HG03460 (cell line): Measurements from ENCODE around the gene GORASP2.
A peak's percentile ranks its signal among the peaks of the same experiment; 100 is the strongest.

Source experiments
- ATAC-seq: cut with Tn5 transposase; IDR thresholded peaks from one replicate; pipeline ENCODE4 v1.9.1; 2021; ENCODE audit not compliant: unreplicated experiment

The GORASP2 gene

DNA sequence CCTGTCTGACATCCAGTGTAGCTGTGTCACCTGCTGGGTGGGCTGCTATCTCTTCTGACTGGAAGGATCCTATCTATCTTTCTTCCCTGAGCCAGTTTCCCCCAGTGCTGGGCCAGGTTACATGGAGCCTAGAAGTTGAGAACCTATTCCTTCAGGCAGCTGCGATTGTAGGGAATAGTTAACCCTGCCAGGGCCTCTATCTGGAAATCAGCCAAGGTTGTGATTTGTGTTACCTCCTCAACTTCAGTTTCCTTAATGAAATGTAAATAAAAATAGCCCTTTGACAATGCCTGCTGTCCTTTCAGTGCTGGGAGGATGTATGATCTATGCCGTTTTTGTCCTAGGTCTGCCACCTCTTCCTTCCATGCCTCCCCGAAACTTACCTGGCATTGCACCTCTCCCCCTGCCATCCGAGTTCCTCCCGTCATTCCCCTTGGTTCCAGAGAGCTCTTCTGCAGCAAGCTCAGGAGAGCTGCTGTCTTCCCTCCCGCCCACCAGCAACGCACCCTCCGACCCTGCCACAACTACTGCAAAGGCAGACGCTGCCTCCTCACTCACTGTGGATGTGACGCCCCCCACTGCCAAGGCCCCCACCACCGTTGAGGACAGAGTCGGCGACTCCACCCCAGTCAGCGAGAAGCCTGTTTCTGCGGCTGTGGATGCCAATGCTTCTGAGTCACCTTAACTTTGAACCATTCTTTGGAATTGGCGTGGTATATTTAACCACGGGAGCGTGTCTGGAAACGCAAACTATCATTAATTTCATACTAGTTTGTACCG is 36.6 kb downstream of the GORASP2 start:
- no peak for ATAC-seq

DNA sequence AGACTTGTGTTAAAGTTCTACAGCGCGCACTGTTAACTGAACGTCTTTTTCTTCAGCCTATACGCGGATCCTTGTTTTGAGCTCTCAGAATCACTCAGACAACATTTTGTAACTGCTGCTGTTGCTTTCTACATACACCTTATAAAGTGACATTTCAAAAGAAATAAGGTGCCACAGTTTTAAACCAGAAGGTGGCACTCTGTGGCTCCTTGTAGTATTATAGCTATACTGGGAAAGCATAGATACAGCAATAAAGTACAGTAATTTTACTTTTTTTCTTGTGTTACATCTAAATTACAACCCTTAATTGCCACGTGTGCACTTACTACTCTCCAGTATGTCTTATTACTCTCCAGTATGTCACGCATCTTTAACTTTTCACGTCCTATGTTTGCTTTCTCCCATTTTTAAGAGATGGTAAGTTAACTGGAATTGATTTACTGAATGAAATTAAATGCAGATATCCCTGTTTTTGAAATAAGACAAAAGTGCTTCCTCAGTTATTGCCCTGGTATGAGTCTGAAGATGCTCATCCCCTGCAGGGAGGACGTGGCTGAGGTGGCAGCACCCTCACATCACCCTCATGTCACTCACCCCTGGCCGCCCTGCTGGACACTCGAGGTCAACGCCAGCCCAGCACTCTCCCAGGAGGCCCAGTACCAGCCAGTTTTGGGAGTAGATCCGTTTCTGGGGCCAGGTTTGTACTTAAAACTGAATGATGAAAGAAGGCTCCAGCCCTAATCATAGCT is 37.8 kb downstream of the GORASP2 start:
- no peak for ATAC-seq

DNA sequence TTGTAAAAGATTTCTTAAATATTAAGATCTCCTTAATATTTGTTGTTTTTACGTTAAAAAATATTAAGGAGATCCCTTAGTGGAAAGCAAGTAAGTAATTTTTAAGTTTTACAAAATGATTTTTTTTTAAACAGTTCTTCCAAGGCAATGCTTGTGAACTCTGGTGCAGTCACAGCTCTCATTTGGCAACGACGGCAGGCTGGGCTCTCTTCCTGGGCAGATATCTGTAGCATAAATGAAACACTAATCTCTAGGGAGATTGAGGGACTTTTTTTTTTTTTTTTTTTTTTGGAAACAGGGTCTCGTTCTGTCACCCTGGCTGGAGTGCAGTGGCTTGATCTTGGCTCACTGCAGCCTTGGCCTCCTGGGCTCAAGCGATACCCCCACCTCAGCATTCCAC is 38.5 kb downstream of the GORASP2 start:
- ATAC-seq, result no peak

DNA sequence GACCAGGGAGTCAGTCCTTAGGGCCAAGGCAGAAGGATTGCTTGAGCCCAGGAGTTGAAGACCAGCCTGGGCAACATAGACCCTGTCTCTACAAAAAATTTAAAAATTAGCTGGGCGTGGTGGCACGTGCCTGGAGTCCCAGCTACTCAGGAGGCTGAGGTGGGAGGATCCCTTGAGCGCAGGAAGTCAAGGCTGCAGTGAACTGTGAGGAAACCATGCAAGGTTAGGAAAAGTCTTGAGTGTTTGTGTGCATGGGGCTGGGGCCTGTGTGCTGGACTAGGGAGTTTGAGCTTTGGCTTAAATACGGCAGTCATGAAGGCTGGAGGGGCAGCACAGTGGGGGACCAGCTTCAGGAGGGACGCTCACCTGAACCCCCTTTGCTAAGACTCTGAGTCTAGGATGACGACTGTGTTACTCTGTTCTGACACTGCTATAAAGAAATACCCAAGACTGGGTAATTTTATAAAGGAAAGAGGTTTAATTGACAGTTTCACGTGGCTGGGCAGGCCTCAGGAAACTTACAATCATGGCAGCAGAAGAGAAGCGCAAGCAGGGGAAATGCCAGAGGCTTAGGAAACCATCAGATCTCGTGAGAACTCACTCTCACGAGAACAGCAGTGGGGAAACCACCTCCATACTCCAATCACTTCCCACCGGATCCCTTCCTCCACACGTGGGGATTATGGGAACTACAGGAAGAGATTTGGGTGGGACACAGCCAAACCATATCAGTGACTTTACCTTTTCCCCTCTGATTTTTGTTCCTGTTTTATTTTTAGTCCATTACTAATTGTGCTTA is 39.4 kb downstream of the GORASP2 start:
- ATAC-seq, result no peak

DNA sequence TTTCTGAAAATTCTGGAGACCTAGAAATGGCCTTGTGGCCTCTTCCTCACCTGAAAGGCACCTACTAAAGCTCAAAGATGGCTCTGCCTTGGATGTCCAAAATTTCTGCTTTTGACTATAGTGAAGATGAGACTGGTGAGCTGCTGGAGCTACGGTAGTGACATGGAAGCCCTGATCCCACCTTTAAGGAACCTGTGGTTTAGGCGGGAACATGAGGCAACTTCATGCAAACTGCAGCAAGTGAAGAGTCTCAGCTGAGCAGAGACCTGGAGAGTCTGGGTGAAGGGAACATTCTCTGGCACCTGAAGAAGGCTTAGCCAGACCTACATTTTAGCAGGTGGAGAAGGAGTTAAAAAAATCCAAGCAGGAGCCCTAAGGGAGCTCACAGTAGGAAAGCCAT is 40.0 kb downstream of the GORASP2 start:
- ATAC-seq, result no peak

DNA sequence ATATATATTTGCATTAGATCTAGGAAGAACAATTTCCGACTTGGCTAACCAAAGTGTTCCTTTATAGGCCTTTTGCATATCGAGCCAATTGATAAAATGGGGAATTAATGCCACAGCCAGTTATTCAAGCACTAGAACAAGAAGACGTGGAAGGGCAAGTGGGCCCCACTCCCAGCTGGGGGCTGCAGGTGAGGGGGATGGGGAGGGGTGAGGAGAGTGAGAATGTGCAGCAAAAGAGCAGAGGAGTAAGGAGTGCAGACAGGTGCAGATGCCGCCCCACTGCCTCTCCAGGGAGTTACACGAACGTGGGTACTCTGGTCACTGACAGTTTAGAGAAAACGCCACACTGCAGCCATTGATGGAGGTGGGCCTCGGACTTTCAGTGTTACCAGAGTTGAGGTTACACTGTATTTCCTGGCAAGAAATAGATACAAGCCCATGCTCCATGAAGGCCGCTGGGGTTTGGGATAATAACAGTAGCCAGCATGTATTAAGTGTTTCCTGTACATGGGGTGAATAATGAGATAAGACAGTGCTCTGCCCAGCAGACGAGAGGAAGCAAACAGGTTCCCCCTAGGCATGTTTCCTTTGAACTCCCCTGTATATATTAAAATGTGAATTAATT is 40.9 kb downstream of the GORASP2 start:
- no peak for ATAC-seq

DNA sequence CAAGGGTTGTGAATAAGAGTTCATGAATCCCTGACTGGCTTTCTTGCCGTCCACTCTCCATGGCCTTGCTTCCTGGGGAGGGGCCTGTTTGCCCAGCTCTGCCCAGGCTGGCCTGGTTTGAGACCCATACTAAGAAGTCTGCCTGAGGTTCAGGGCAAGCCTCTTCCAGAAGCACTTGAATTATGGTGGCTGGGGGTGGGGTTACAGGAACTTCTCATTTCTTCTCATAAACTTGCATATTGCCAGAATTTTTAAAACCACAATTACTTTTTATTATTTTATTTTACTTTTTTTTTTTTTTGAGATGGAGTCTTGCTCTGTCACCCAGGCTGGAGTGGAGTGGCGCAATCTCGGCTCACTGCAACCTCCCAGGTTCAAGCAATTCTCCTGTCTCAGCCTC is 42.0 kb downstream of the GORASP2 start:
- no peak for ATAC-seq

DNA sequence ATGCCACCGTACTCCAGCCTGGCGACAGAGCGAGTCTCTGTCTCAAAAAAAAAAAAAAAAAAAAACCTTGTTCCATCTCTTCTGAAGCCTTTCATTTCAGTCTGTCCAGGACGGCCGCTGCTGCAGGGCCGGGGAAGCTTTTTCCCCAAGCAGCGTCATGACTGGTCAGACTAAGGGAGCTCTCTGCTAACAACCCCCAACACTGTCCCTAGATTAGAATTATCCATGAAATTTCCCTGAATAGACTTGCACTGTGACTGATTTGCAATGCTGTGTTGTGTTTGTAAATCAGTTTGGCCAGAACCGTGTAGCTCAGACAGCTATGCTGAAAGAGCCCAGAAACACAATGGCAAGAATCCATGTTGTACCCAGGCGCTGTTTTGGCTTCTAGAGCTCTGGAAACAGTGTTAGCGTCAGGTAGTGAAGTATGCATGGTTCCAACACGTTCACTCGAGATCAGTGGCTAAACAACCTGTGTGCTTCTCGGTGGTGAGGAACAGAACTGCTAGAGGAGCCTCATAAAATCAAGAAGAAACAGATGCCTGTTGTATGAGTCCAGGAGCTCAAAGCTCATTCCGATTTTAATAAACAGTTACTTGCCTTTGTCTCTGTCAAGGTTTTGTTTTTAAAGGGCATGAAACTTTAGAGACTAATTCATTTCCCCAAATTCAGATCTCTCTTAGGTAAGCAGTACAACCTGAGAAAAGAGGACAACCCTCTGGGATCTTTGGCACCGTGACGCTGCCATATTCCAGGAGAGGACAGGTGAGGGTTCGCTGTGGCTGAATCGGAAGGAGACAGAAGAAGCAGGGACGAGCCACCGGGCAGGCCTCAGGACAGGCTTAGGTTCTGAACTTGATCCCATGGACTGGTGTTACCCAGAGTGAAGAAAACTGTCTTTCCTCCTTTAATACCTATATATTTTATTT is 43.5 kb downstream of the GORASP2 start:
- no peak for ATAC-seq

DNA sequence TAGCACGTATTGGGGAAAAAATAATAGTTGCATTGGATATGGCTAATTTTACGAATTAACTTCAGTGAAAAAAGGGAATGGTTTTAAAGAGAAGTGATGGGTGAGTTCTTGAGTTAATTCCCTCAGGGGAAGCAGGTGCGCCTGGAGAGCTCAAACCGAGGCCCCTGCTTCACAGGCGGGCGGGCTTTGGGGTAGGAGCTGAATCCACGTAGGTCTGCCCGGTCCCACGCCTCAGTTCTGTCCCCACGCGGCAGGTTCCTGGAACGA is 44.1 kb downstream of the GORASP2 start:
- no peak for ATAC-seq

DNA sequence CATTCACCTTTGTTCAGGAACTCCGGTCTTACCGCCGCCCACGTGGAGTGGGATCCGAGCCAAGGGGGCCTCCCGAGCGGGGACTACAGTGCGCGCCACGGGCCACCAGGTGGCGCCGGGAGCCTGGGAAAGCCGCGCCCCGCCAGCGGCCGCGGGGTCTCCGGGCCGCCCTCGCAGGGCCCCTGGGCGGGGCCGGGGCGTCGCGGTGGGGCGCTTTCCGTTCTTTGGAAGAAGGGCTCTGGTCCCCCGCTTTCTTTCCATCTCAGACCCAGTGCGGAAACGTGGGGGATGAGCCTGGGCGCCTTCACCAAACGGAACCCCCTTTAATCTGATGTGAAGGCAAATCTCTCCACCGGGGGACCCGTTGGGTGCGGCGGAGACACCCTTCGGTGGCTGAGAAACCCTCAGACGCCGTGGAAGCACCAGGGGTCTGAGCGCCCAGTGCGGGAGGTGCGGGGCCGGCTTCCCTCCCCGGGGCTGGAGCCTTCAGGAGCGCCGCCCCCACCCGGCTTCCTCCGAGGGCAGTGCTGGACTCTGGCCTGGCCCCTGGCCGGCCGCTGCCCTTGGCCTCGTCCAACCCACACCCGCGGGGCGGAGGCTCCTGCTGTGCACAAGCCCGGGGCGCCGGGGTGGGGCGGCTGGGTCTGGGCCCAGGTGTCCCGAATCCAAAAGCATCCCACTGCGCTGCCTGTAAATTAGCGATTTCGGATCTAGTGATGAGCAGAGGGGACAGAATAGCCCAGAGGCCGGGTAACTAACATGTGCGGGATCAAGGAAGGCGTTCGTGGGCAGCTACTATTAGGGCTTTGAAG is 44.6 kb downstream of the GORASP2 start:
- ATAC-seq, result peak; percentile 93

DNA sequence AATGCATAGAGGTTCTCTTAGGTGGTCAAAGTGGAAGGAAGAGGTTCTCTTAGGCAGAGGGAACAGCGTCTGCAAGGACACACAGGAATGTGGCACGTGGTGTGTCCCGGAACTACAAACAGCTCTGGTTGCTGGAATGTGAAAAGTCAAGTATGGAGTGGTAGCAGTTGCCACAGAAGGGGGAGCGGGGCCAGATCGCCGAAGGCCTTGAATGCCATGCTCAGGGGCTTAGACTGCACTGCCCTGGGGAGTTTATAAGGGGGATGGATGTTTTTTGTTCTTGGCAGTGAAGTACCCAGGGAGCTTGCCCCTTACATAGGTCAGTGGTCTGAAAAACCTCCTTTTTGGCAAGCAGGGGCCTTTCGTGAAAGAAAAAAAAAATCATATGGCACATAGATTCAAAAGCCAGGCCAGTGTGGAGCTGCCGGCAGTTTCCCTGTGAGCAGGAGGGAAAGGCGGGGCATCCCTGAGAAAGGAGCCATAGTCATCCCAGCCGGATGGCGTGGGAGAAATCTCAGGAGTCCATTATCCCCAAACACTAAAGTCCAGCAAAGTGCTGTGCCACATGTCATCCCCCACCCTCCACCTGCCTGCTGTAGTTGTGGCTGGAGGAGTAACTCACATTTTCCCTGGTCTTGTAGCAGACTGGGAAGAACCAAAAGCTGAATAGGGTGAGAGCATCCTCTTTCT is 45.4 kb downstream of the GORASP2 start:
- ATAC-seq, result no peak

DNA sequence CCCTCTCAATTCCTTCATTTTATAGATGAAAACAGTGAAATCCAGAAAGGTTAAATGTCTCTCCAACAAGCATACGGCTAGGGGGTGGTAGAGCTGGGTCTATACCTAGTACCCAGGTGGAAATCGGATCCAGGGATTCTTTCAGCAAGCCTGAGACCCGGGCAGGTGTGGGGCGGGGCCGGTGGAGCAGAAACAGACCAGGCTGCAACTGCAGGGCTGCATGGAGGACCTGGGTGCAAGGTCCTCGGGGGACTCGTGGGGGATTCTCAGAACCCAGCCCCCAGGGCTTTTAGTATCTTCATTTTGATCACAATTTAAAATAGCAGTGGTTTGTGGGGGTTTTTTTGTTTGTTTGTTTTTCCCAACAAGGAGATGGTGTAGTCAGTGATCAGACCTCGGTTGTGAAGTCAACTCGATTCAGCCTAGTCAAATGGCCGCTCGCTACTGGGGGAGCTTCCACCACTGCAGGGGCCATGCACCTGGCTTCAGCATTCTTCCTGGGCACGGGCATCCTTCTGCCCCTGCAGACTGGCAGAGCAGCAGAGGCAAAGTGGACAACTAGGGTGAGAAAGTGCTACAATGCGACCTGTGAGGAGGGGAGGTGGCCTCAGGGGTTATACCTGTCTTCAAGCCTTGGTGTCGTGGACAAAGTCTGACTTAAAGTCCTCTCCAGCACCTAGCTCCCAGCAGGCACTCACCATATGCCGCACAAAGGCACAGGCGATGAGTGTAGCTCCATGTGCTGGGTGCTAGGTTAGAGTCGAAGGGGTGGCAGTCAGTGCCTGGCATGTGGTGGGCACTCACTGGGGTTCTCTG is 46.3 kb downstream of the GORASP2 start:
- no peak for ATAC-seq

DNA sequence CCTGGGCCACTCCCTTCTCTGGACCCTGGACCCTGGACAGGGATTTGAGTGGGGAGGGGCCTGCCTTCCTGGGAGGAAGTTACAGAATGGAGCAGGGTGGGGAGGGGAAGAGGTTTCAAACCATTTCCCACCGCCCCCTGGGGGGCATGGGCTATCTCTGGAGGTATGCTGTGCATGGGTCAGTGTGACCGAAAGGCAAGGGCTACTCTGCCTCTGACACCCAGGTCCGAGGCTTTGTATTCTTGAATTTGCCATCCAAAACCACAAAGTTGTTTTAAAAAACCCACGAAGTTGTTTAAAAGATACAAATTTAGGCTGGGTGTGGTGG is 46.9 kb downstream of the GORASP2 start:
- no peak for ATAC-seq

DNA sequence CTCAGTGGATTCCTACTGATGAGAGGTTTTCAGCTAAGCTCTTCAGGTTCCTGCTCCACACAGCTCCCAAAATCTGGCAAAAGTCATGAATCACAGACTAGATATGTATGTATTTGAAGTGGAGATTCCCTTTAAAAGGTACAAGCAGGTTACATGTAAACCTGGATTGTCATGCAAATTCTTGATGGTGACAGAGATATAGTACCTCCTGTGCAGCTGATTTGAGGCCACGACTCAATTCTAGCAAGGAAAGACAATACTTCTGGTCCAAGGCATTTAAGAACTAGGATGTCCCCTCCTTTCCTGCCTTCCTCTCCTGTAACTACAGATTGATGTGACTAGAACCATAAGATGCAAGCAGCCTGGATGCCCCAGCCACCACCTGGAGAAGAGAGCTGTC is 55.0 kb downstream of the GORASP2 start:
- ATAC-seq, result no peak

DNA sequence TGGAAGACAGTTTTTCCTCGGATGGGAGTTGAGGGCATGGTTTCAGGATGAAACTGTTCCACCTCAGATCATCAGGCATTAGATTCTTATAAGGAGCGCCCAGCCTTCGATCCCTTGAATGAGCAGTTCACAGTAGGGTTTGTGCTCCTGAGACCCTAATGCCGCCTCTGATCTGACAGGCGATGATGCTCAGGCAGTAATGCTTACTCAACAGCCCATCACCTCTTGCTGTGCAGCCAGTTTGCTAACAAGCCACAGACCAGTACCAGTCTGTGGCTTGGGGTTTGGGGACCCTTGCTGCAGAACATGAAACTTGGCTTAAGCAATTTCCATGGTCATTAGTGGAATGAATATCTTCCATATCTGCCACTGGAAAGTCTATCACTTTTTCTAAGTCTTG is 56.4 kb downstream of the GORASP2 start:
- ATAC-seq, result no peak

DNA sequence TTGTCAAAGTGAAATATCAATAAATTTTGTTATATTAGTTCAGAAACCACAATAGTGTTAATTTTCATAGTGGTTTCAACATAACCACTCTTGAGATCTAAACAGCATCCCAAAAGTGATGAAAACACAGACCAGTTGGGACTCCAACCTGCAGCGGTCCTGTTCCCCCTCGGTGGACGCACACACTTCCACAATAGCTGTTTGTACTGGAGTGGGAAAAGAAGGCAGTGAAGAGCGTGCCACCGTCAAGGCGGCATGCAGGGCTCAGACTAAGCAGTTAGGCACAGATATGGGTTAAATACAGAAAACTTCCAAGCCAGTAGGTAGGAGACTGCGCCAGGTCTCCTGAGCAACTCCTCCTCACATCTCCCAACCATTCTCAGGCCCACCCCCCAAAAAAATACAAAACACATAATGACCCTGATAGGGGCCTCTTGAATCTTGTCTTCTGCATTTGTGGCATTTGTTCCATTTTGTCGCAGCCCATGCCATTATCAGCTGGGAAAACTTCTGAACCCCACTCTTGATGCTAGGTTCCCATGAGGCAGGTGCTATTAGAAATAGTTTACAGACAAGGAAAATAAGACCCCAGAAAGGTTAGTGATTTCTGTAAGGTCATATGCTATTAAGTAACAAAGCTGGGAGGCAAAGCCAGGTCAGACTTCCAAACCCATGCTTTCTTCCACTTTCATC is 57.7 kb downstream of the GORASP2 start:
- ATAC-seq, result no peak

DNA sequence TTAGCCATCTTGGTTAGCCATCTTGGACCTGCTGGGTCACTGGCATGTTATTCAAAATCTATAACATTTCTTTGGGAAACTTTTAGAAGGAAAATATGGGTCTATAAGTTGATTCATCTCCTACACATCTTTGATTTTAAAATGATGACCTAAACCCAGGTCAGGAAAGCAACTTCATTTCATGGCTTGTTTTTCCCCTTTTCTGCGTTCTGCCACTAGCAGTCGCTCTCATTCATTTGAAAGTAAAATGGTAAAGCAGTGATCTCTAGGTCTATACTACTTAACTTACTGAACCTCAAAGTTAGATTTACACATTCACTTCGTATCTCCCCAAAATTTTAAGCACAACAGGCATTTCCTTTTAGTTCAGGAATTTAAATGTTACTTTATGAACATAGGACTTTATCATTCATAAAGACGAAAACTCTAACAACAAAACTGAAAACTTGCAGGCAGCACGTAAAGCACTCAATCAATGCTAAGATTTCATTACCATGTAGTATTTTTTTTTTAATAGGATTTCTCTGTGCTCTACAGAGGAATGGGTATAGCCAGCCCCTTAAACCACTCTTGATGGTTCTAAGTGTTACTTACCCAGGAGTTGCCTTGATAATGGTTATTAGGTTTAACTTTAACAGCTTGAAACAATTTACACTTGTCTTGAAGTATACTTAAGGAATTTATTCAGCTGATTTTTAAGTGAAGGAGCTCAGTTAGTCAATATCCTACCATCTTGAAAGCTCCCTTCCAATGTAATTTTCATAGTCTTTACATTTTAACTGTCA is 62.5 kb downstream of the GORASP2 start:
- ATAC-seq, result no peak
